Activated CD8-positive, alpha-beta memory T cell treated with anti-CD3 and anti-CD28 coated beads, Interleukin-2, amount 50 U/mL, for 24 hours (primary cell): ENCODE results near the gene AKAP12.
"Not testable (repeated sequence)": the region's sequence is repeated elsewhere in the genome, so short reads cannot be mapped to it uniquely, and the experiment has no call there.

Source experiments
- DNase-seq: peaks from one replicate; pipeline ENCODE4 v3.0.0-alpha.2; 2020; ENCODE audit errors: extremely low read depth

AKAP12 gene

DNA sequence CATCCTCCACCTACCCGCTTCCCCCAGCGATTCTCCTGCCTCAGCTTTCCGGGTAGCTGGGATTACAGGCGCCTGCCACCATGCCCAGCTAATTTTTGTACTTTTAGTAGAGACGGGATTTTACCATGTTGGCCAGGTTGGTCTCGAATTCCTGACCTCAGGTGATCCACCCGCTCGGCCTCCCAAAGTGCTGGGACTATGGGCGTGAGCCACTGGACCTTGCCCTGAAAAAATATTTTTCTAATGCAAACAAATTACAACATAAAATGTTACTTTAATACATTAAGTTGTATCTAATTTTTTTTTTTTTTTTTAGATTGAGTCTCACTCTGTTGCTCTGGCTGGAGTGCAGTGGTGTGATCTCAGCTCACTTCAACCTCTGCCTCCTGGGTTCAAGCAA lies 142.9 kb downstream of the AKAP12 start:
- not testable (repeated sequence) for DNase-seq

DNA sequence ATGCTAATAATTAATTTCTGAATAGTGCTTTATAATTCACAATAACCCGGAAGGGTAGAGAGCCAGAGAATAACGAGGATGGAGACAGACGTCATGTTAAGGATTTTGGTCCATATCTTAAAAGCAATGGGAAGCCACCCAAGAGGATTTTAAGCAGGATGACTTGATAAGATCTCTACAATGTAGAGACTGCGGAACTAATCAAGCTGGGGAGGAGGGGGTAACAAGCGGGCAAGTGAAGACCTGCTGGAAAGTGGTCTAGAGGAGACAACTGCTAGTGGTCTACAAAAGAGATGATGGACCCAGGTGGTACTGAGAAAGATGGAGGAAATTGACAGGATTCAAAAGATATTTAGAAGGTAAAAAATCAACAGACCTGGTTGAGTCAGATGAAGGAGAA lies 144.4 kb downstream of the AKAP12 start:
- no peak for DNase-seq

DNA sequence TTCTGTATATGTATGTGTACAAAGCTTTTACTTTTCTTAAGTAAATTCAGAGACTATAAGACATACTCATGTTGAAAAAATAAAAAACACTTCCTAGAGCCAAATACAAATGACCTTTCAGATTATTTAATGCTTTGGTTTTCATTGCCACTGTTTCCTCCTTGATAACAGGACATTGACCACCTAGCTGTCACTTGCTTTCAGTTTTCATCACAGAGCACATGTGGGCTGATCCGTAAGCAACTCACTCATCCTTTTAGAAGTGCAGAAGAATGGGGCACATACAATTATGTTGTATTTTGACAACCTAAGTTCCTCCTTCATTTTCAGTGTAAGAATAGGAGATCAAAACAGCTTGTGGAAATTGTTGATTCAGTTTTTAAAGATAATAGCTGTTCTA lies 145.4 kb downstream of the AKAP12 start:
- DNase-seq, result no peak

DNA sequence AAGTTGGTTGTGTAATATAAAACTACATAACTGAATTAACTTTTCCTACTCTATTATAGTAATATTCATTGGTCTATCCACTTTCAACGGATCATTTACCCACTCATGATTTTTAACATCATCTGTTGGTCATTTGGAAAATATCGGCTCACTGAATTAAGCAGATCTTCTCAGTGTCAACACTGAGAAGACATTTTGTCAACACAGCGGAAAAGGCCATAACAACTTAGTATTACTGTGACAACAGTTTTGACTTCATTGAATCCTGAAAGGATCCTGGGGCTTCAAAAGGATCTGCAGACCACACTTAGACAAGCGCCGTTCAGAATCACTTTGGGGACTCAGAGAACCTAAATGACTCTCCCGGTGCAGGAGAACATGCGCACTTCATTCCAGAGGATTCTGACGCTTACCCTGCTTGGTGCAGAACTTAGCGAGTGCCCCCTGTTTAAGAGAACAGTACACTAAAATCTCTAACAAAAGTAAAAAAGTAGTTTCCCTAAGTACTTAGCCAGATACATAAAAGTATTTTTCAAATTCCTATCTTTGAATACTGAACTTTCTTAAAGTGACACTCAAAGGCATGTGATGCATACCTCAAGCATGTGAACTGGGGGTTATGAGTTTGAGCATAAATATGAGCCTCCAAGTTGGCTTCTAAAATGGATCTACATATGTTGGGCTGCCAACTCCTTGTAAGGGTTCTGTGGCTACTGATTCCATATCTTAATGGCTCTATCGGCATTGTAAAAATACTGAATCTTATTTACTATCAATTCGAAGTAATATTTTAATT lies 147.6 kb downstream of the AKAP12 start:
- DNase-seq, result no peak

DNA sequence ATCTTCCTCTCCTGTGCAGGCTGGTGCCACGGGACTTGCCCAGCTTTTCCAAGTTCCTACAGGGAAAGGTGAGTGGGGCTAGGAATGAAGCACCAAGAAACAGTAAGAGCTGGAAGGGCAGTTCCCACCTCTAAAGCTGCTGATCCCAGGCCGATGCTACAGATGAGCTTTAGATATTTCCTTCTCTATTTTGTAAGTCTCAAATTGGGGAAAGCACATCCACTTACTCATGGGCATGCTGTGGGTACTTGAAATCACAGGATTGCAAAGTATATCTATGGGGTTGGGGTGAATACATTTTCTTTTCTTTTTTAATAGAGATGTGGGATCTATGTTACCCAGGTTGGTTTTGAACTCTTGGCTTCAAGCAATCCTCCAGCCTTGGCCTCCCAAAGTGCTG lies 148.5 kb downstream of the AKAP12 start:
- no peak for DNase-seq

DNA sequence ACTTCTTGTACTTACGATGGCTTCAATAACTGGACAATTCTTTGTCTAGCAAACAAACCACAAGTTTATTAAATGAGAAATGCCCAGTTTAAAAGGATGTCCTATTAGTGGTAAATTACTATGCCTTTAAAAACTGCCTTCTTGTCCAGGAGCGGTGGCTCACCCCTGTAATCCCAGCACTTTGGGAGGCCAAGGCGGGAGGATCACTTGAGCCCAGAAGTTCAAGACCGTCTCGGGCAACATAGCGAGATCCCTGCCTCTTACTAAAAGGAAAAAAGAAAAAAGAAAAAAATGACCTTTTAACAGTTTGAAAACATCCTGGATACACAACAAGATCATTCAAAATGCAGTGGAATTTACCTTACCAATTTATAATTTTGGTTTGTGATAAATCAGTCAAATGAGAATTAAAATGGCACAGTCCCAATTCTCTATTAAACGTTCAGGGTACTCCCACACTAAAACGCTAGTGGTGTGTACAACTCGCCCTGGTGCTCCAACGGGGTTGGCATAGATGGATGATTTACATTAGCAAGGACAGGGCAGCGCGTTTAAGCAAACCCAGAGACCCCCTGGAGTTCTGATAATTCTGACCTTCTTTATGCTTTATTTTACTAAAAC lies 149.3 kb downstream of the AKAP12 start:
- DNase-seq, result no peak

DNA sequence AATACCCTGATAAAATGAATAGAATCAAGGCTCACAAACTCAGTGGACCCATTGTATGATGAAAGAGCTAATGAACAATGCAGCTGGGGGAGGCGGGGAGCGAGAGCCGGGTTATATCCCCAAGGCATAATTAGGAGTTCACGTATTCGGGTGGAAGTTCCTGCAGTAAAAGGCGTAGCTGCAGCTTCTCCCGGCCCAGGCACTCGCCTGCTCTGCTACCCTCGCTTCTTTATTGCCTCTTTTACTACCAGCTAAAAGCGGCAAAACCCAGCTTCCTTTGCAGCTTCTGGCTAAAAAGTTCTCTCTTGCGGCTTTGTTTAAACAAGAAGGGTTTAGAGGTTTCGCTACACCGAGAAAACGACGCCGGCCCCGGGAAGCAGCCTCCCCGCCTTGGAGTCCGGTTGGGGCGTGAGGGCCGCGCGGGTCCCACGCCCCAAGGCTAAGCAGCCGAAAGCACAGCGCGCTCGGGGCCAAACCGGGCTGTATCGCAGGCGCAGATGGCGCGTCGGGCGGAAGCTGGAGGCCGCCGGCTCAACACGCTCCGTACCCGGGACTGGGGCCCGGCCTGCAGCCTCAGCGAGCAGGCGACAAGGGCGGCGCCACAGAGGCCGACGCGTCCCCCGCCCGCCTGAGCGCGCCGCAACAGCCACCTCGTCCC lies 150.0 kb downstream of the AKAP12 start:
- peak; percentile 7 for DNase-seq

DNA sequence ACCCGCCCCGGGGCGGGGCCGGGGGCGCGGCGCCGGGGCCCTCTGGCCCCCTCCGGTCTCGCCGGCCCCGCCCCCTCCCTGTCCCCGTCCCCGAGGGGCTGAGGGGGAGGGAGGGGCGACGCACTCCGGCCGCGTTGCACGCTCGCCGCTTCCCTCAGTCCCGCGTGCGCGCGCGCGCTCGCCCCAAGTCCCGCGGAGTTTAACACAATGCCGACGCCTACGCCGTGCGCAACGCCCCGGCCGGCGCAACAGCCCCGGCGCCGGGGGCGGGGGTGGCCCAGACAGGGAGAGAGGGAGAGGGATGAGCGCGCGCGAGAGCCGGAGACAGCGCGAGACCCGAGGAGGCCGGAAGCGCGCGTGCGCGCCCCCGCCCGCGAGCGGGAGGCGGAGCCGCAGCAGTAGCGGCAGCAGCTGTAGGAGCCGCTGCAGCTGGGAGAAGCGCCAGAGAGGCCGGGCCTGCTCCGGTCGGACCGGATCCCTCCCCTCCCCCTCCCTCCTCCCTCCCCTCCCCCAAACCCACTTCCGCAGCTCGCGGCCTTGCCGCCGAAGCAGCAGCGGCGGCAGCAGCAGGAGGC lies 150.6 kb downstream of the AKAP12 start:
- DNase-seq, result peak; percentile 90

DNA sequence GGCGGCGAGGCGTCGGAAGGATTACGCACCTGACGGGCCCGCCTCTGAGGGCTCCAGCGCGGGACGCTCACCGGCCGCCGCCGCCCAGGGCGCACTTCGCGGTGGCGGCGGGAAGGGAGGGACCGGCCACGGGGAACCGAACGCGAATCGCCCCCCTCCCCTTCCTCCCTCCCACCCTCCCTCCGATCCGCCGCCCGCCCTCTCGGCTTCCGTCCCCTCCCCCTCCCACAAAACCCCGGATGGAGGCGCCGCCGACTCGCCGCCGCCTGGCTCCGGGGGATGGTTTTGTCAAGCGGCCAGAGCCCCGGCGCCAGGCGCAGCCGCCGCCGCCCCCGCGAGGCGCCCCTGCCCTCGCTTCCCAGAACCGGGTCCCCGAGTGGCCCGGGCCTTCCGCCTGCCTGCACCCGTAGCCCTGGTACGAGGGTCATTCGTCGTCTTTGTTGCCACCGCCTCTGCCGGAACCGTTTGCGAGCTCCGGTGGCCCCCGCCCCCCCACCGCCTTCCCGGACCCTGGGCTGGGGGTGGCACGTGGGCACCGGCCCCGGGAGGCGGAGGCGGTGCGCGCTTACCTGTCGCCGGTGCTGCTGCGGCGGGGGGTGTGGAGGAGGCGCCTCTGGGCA lies 151.2 kb downstream of the AKAP12 start:
- DNase-seq, result peak; percentile 50

DNA sequence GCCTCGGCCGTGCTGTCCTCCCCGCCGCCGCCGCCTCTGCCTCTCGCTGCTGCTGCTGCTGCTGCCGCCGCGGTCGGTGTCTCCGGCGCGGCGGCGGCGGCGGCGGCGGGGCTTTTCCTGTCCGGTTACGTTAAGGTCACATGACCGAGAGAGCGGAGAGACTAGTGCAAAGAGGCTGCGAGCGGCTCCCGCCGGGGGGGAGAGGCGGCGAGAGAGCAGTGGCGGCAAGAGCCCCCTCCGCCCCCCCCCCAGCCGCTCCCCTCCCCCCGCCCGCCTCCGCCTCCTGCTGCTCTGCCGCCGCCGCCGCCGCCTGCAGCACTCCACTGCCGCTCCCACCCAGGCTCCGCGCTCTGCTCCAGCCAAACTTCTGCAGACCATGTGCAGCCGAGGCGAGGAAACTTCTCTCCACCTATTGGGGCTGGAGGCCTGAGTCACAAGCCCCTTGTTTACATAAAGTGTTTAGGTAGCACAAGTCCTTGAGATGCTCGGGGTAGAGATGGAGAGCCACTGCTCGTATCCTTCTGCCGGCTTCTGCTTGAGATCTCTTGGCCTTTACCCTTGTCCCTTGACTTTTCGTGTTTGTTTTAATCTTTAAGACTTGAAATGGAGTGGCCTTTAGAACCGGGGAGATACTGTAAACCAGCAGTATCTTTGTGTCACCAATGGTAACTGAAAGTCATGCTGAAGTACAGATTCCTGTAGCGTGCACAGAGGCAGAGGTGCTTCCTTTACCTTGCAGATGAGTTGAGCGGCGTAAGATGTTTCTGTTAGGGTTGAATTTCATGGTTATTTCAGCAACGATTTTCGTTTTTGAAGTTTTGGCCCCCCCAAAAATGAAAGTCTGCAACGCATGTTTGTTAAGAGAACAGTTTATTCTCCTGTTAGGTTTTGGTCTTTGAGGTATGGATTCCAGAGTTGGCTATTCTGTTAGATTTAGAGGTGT lies 152.0 kb downstream of the AKAP12 start, which contains the start of gene ZBTB2:
Gene ZBTB2 (minus strand): TSS at position 89 of the 943 bp plus-strand sequence. CDS start 17,922 bp downstream, outside the sequence.
- DNase-seq, result peak; percentile 19

DNA sequence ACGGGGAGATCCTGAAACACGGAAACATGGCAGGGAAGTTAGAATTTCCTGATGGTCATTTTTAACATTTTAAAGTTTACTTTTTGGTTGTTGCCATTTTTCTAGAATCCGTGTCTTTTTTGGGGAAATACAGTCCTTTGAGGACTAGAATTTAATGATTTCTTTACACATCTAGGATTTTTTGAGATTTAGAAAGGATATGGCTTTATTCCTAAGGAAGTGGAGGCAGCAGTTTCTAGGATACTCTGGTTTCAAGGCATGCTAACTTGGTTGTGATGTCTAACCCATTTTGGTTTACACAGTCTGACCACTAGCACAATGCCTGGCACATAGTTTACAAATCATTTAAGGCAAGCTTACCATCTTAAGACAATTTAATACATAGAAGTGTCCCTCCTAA lies 152.7 kb downstream of the AKAP12 start:
- DNase-seq, result no peak

DNA sequence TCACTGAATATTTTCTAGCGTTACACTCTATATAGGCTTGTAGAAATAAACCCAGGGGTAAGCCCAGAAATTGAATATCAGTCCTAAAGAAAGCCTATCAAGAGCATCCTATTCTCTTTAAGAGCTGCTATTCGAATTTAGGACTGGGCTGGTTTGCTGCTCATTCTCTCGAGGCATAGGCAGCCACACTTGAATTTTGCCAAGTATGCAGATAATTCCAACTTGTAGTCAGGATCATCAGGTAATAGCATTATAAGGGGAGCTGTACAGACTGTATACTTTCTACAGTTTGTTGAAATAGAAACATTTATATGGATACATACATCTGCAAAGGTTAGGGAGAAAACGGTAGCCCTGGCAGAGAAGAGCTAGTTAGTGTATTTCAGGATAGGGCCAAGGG lies 153.6 kb downstream of the AKAP12 start:
- DNase-seq, result no peak

DNA sequence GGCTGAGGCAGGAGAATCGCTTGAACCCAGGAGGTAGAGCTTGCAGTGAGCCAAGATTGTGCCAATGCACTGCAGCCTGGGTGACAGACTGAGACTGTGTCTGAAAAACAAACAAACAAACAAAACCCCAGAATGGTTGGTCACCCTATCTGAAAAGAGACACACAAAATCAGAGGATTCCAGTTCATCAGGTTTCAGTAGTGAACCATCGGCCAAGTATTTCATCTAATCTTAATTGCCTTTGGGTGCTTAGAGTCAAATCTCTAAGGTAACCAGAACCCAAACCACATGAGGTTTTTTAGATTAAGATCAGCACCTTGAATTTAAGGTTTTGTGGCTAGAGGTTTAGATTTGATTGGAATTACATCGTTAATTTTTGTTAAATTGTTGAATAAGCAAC lies 159.9 kb downstream of the AKAP12 start:
- no peak for DNase-seq

DNA sequence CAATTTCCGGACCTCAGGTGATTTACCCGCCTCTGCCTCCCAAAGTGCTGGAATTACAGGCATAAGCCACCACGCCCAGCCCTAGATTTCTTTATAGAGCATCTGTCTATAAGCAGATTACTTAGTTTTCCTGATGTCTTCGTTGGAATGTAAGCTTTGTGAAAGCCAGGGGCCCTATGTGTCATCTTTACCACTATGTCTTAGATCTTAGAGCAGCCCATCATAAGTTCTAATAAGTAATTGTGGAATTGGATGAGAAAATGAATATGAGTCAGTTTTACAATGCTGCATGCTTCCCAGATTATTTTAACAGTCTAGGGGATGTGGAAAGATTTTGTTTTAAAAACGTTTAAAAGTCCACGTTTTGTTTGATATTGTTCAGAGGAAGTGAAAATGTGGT lies 160.7 kb downstream of the AKAP12 start:
- no peak for DNase-seq

DNA sequence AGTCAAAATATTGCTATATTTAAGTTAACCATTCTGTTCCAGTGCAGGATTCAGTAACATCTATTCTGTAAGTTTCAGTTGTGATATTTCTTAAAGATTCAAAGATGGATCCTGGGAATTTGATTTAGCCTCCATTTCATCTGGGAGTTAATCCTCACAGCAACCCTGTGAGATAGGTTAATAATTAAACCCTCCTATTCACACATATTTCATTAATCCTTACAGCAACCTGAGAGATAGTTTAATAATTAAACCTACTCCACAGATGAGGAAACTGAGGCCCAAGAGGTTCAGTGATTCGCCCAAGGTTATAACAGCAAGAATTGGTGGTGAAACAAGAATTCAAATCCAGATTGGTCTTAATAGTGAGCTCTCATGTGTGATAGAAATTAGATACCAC lies 162.5 kb downstream of the AKAP12 start:
- DNase-seq, result no peak

DNA sequence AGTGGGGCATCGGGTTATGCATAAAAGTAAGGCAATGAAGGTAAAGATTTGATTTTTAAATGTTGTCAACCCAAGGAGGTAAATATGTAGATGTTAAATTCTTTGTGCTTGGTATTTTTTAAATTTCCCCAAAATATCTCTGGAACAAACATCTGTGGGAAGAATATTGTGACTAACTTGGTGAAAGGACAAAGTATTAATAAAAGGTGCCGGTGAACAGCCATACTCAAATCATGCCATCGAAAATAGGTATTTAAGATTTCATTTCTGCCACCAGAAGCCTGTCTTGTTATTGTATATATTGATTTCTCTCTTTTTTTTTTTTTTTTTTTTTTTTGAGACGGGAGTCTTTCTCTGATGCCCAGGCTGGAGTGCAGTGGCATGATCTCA lies 164.1 kb downstream of the AKAP12 start:
- no peak for DNase-seq
